ENCODE data around the gene ITIH4. TPM values are rescaled to one million over a fixed set of nuclear protein-coding genes. Genes with fewer than 3 reads are reported as not detected.

Gene ITIH4
- total and polyA plus RNA-seq, 9 of the 15 experiments (the other 6 are each of a cell fraction or from before 2014, with no cell fraction given), result 0.09 to 0.62 (median 0.20) TPM; not detected in 6

GRCh38 chr3:52791366-52791765 is 39.1 kb downstream of the ITIH4 start:
- no peak for DNase-seq (ENCODE audit: extremely low read depth in 1 of 4, low spot score in 3 of 4)
- Histone ChIP-seq H3K36me3 (ENCODE audit: control insufficient read depth, insufficient read depth, low read length) (no peaks in the 10 kb centered on the region), H3K9me1 (ENCODE audit: control insufficient read depth, insufficient read depth, low read length) (no peaks in the 10 kb centered on the region), H3K27me3 (ENCODE audit: control insufficient read depth in 2 of 2, insufficient read depth in 2 of 2, low read length in 2 of 2) (peaks cover 0 to 19% of the 10 kb centered on the region in 2 experiments; a peak in 2 of 5 replicates), H3K4me3 (no peak overlapping the region), H3K79me2 (ENCODE audit: control insufficient read depth, insufficient read depth, low read length) (no peaks in the 10 kb centered on the region), H3K9me3 (replicated peaks; ENCODE audit: control insufficient read depth, insufficient read depth, low read depth, low read length) (no peaks in the 10 kb centered on the region), H2AFZ (ENCODE audit: low read depth, low read length) (no peak overlapping the region), H3K4me1 (replicated peaks in 1 of 2; ENCODE audit: control insufficient read depth in 2 of 2, insufficient read depth in 2 of 2, low read length in 2 of 2) (peaks cover 0 to 11% of the 10 kb centered on the region in 2 experiments; a peak in 2 of 5 replicates), H3K27ac (ENCODE audit: extremely low read depth, low read depth, low read length) (no peak overlapping the region), H3K4me2 (ENCODE audit: insufficient read depth, low read length) (no peak overlapping the region), H4K20me1 (replicated peaks; ENCODE audit: control insufficient read depth, insufficient read depth, low read length) (no peaks in the 10 kb centered on the region), H3K9ac (ENCODE audit: insufficient read depth in 1 of 2, low read depth in 2 of 2, low read length in 2 of 2) (no peak overlapping the region)
- ChIA-PET CTCF (ENCODE audit: low intra/inter-chr PET ratio) (no interaction called here), POLR2A (interaction anchor here (1.9 kb wide), 1 partner anchor 20 kb away, joined by 7 read pairs; the partner anchor contains the start of gene NEK4)
- intact Hi-C loops (cut with micrococcal nuclease), result no loop called here
- in situ Hi-C loops (cut with MboI), result no loop called here
- WGBS (ENCODE audit: insufficient coverage, low coverage, missing lambda C conversion rate), result 22% methylated on average over 10 of the region's 12 CpGs
- no peak for ATAC-seq
- FAIRE-seq, result no peak
- no peak for TF ChIP-seq HIVEP1 (CRISPR knock-in tag; IDR thresholded peaks at IDR 0.05)
- no peak for TF ChIP-seq ZNF280A (IDR thresholded peaks at IDR 0.05; ENCODE audit: low read depth, partially characterized antibody)
- no peak for TF ChIP-seq HOMEZ (CRISPR knock-in tag; IDR thresholded peaks at IDR 0.05)
- TF ChIP-seq KDM5B (IDR thresholded peaks at IDR 0.05; ENCODE audit: insufficient replicate concordance, low read depth, low read length), result no peak
- BruUV-seq (replicated peaks), result no TSS peak

Measured in K562 (cell line).